KOPT-K1 (cell line): ENCODE measurements around the gene COMMD9.
"Not testable (repeated sequence)": the region's sequence is repeated elsewhere in the genome, so short reads cannot be mapped to it uniquely, and the experiment has no call there.

ENCODE experiments used
- H3K27ac ChIP-seq: fragments of 200-600 bp; sonication (generic); 2 replicates; pipeline ENCODE4 v1.5.1; 2016; ENCODE audit warnings: antibody characterized with exemption, mild to moderate bottlenecking, low read depth, low read length; ENCODE audit not compliant: poor library complexity, severe bottlenecking
- H3K36me3 ChIP-seq: fragments of 200-600 bp; sonication (generic); 2 replicates; pipeline ENCODE4 v1.5.1; 2017; ENCODE audit warnings: antibody characterized with exemption, mild to moderate bottlenecking, low read length, moderate library complexity; ENCODE audit not compliant: insufficient read depth
- H3K9me3 ChIP-seq: fragments of 200-600 bp; sonication (generic); 2 replicates; pipeline ENCODE4 v1.5.1; 2017; ENCODE audit warnings: antibody characterized with exemption, low read length, mild to moderate bottlenecking; ENCODE audit not compliant: insufficient read depth, poor library complexity, severe bottlenecking

The COMMD9 gene

GRCh38 chr11:36289226-36289852 lies at the start of gene COMMD9:
Gene COMMD9 (minus strand): TSS chr11:36289424. CDS start chr11:36289412, 12 bp downstream.
- Histone ChIP-seq H3K9me3 (no peaks in the 10 kb centered on the region), H3K27ac (peak within 1 kb of the TSS; percentile 30), H3K36me3 (no peaks in the 10 kb centered on the region)

GRCh38 chr11:36333897-36334296 lies 44.7 kb upstream of the COMMD9 start:
- H3K9me3 ChIP-seq, result no peaks in the 10 kb centered on the region
- no peaks in the 10 kb centered on the region for H3K36me3 ChIP-seq
- no peak overlapping the region for H3K27ac ChIP-seq

DNA sequence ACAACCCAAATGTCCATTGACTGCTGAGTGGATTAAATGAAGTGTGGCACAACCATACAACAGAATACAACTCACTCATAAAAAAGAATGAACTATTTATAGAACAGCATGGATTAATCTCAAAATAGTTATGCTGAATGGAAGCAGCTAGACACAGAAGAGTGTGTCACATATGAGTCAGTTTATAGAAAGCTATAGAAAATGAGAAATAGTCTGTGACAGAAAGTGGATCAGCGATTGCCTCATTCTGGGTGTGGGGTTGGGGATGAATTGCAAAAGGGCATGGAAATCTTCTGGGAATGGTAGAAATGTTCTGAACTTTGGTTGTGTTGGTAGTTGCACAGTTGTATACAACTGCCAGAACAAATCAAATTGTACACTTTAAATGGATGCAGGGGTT lies 44.2 kb upstream of the COMMD9 start:
- no peak overlapping the region for H3K27ac ChIP-seq
- no peaks in the 10 kb centered on the region for H3K9me3 ChIP-seq
- no peaks in the 10 kb centered on the region for H3K36me3 ChIP-seq

DNA sequence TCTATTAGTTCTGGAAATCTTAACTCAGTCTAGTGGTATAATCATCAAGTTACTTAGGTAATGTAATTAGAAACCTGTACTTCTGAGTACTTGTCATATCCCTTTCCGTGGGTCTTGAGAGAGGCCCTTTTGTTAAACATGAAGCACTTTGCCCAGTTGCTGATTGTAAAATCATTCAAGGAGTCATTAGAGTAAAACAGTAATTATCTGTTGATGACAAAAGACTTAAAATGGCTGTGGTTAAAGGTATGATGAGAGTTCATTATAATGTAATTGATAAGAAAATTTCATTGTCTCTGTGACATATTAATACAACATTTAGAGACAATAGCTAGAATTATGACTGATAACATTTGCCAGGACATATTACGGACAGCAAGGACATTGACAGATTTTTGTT lies 41.2 kb upstream of the COMMD9 start:
- no peaks in the 10 kb centered on the region for H3K9me3 ChIP-seq
- no peaks in the 10 kb centered on the region for H3K36me3 ChIP-seq
- no peak overlapping the region for H3K27ac ChIP-seq

- H3K9me3 ChIP-seq, result no peaks in the 10 kb centered on the region
- no peak overlapping the region for H3K27ac ChIP-seq
- H3K36me3 ChIP-seq, result no peaks in the 10 kb centered on the region
Measured at GRCh38 chr11:36328966-36329673, 39.9 kb upstream of the COMMD9 start.

GRCh38 chr11:36326524-36327419 lies 37.5 kb upstream of the COMMD9 start:
- no peaks in the 10 kb centered on the region for H3K36me3 ChIP-seq
- H3K9me3 ChIP-seq, result no peaks in the 10 kb centered on the region
- H3K27ac ChIP-seq, result no peak overlapping the region

DNA sequence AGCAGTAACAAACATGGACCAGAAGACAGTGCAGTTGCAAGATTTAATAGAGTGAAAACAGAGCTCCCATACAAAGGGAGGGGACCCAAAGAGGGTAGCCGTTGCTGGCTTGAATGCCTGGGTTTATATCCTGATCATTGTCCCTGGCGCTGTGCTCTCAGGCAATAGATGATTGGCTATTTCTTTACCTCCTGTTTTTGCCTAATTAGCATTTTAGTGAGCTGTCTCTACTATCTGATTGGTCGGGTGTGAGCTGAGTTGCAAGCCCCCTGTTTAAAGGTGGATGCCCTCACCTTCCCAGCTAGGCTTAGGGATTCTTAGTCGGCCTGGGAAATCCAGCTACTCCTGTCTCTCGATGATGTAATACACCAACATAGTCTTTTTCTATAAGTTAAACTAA lies 36.2 kb upstream of the COMMD9 start:
- not testable (repeated sequence) for H3K9me3 ChIP-seq, H3K36me3 ChIP-seq, H3K27ac ChIP-seq

- H3K9me3 ChIP-seq, H3K27ac ChIP-seq, H3K36me3 ChIP-seq: not testable (repeated sequence)
Measured at GRCh38 chr11:36324956-36325355, 35.7 kb upstream of the COMMD9 start.

- no peaks in the 10 kb centered on the region for H3K36me3 ChIP-seq
- H3K27ac ChIP-seq, result no peak overlapping the region
- no peaks in the 10 kb centered on the region for H3K9me3 ChIP-seq
Measured at GRCh38 chr11:36317992-36318391, 28.8 kb upstream of the COMMD9 start.

GRCh38 chr11:36316049-36316448 lies 26.8 kb upstream of the COMMD9 start:
- Histone ChIP-seq H3K36me3 (no peaks in the 10 kb centered on the region), H3K9me3 (no peaks in the 10 kb centered on the region), H3K27ac (no peak overlapping the region)

DNA sequence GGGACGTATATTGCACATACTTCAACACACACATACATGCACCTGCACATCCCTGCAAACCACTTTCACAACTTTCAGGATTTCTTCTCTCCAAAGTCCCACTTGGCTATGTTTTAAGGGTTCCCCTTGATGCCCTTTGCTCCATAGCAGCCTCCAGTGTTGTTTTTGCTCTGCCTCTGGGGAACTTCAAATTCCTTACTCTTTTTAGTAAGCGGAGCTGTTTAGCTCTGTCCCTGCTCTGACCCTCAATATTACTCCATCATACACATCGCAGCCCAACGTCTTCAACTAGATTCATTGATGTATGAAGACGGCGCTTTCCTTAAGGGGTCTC lies 25.2 kb upstream of the COMMD9 start:
- H3K36me3 ChIP-seq, result no peaks in the 10 kb centered on the region
- no peaks in the 10 kb centered on the region for H3K9me3 ChIP-seq
- no peak overlapping the region for H3K27ac ChIP-seq

- H3K27ac ChIP-seq, result no peak overlapping the region
- H3K9me3 ChIP-seq, result no peaks in the 10 kb centered on the region
- H3K36me3 ChIP-seq, result no peaks in the 10 kb centered on the region
Measured at GRCh38 chr11:36313750-36314433, 24.7 kb upstream of the COMMD9 start.

- H3K9me3 ChIP-seq, result no peaks in the 10 kb centered on the region
- H3K27ac ChIP-seq, result no peak overlapping the region
- no peaks in the 10 kb centered on the region for H3K36me3 ChIP-seq
Measured at GRCh38 chr11:36312611-36313472, 23.6 kb upstream of the COMMD9 start.

DNA sequence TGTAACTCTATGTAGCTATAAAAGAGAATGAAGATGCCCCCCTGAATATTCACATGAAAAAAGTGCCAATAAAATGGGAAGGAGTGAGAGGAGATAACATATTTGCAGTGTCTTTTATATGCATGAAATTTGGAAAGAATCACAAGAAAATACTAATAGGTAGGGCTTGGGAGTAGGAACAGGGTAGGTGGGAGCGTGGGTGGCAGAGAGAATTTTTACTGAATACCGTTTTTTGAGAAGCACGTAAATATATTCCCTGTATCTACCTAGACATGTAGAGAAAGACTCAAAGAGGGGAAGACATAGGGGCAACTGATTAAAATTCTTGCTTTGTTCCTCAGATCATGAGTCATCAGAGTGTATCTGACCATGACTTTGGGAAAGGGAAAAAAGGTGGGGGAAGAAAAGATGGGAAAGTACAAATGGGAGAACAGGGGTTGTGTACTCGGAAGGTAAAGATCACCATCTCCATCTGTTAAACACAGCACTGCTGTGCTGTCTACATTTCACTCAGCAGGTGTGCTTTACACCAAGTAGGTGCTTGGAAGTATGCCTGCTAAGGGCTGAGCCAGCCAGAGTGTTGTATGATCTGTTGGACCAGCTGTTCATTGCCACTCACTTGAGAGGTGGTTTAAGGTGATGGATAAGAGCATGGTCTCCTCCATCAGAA lies 22.8 kb upstream of the COMMD9 start:
- no peak overlapping the region for H3K27ac ChIP-seq
- no peaks in the 10 kb centered on the region for H3K36me3 ChIP-seq
- H3K9me3 ChIP-seq, result no peaks in the 10 kb centered on the region
